ENCODE measurements around the gene TMEM128.

DNA sequence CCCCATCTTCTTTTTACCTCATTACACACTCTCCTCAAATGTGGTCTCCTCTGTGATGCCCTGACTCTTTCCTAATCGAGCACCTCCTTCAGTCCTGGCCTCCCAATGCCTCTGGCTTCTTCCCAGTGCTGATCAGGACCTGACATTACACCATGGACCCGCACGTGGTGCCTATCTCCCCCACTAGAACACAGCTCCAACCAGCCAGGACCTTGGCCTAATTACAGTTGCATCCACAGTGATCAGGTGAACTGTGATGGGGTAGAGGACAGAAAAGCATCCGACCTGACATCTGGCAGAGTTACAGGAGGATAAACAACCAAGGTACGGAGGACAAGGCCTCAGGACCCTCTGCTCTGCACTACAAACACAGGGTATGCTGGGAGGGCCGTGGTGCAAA is 29.5 kb upstream of the TMEM128 start:
- TF ChIP-seq, protein P1, sequence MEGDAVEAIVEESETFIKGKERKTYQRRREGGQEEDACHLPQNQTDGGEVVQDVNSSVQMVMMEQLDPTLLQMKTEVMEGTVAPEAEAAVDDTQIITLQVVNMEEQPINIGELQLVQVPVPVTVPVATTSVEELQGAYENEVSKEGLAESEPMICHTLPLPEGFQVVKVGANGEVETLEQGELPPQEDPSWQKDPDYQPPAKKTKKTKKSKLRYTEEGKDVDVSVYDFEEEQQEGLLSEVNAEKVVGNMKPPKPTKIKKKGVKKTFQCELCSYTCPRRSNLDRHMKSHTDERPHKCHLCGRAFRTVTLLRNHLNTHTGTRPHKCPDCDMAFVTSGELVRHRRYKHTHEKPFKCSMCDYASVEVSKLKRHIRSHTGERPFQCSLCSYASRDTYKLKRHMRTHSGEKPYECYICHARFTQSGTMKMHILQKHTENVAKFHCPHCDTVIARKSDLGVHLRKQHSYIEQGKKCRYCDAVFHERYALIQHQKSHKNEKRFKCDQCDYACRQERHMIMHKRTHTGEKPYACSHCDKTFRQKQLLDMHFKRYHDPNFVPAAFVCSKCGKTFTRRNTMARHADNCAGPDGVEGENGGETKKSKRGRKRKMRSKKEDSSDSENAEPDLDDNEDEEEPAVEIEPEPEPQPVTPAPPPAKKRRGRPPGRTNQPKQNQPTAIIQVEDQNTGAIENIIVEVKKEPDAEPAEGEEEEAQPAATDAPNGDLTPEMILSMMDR (IDR thresholded peaks at IDR 0.05) = no peak
- no peak for TF ChIP-seq POLR2A (IDR thresholded peaks at IDR 0.05)
